SK-N-SH (cell line): ENCODE data around the gene DIP2A. TPM values are rescaled to one million over a fixed set of nuclear protein-coding genes. Genes with fewer than 3 reads are reported as not detected.

ENCODE experiments used
- CTCF ChIA-PET: fragments of 300-600, 350-600 bp; formaldehyde crosslinking; extraction: SDS; loops from one replicate; lab custom pipeline; 2021; lab: Yijun Ruan, JAX
- POLR2A ChIA-PET: fragments of 350-600 bp; sonication (Branson Sonifier 250); formaldehyde crosslinking; extraction: SDS; loops from one replicate; lab custom pipeline; 2020; ENCODE audit warnings: antibody characterized with exemption, inconsistent platforms; lab: Yijun Ruan, JAX
- DNase-seq: peaks from one replicate; pipeline ENCODE4 v3.0.0; 2012
- H2AFZ ChIP-seq: fragments of 200-600 bp; sonication (generic); 2 replicates; pipeline ENCODE4 v1.8.1; 2016; ENCODE audit warnings: antibody characterized with exemption, mild to moderate bottlenecking, low read depth
- H3F3A ChIP-seq: fragments of 200-600 bp; sonication (generic); replicated peaks from 2 replicates; pipeline ENCODE3; 2016; ENCODE audit warnings: antibody characterized with exemption, mild to moderate bottlenecking; ENCODE audit not compliant: insufficient read depth
- H3K27ac ChIP-seq, 2 experiments: fragments of 200-500 bp in 1 of 2; fragments of 200-600 bp in 1 of 2; sonication (Bioruptor generic) in 1 of 2; sonication (generic), shearing (Covaris generic) in 1 of 2; 2 replicates each; pipeline versions ENCODE4 v1.5.1 to v1.6.1; 2014 to 2016; ENCODE audit warnings: low read depth in 2 of 2, inconsistent platforms in 1 of 2, low read length in 1 of 2, mild to moderate bottlenecking in 1 of 2, mixed read lengths in 1 of 2
- H3K27me3 ChIP-seq: fragments of 200-600 bp; sonication (generic), shearing (Covaris generic); 2 replicates; pipeline ENCODE4 v1.6.1; 2016; ENCODE audit warnings: mixed run types; ENCODE audit not compliant: insufficient read depth
- H3K36me3 ChIP-seq, 2 experiments: fragments of 200-500 bp in 1 of 2; fragments of 200-600 bp in 1 of 2; sonication (Bioruptor generic) in 1 of 2; sonication (generic) in 1 of 2; replicated peaks in 1 of 2; 2 replicates each; pipeline versions ENCODE3 to v1.5.1; 2014 to 2016; ENCODE audit warnings: low read length in 1 of 2, mild to moderate bottlenecking in 1 of 2; ENCODE audit not compliant: insufficient read depth in 2 of 2, control insufficient read depth in 1 of 2
- H3K4me1 ChIP-seq, 2 experiments: fragments of 200-500 bp in 1 of 2; fragments of 200-600 bp in 1 of 2; sonication (Bioruptor generic) in 1 of 2; sonication (generic), shearing (Covaris generic) in 1 of 2; 2 replicates each; pipeline versions ENCODE4 v1.5.1 to v1.6.1; 2014 to 2016; ENCODE audit warnings: low read depth in 1 of 2, low read length in 1 of 2, mixed run types in 1 of 2; ENCODE audit not compliant: insufficient read depth in 2 of 2, control insufficient read depth in 1 of 2
- H3K4me2 ChIP-seq: fragments of 200-600 bp; sonication (generic), shearing (Covaris generic); 2 replicates; pipeline ENCODE4 v1.6.1; 2017; ENCODE audit warnings: mixed run types
- H3K4me3 ChIP-seq, 2 experiments: fragments of 200-500 bp in 1 of 2; fragments of 200-600 bp in 1 of 2; sonication (Bioruptor generic) in 1 of 2; sonication (generic), shearing (Covaris generic) in 1 of 2; 2 replicates each; pipeline versions ENCODE4 v1.5.1 to v1.8.1; 2014 to 2016; ENCODE audit warnings: low read depth in 2 of 2, inconsistent platforms in 1 of 2, low read length in 1 of 2, mild to moderate bottlenecking in 1 of 2, mixed read lengths in 1 of 2, moderate library complexity in 1 of 2
- H3K79me2 ChIP-seq: fragments of 200-600 bp; sonication (generic); 2 replicates; pipeline ENCODE4 v1.8.1; 2017; ENCODE audit warnings: mild to moderate bottlenecking; ENCODE audit not compliant: insufficient read depth
- H3K9ac ChIP-seq: fragments of 200-600 bp; sonication (generic); 2 replicates; pipeline ENCODE4 v1.6.1; 2017; ENCODE audit warnings: mixed run types
- H3K9me2 ChIP-seq: fragments of 200-600 bp; sonication (generic); 2 replicates; pipeline ENCODE4 v1.6.1; 2017; ENCODE audit warnings: mixed run types
- H3K9me3 ChIP-seq: fragments of 200-600 bp; sonication (generic); 2 replicates; pipeline ENCODE4 v1.6.1; 2017; ENCODE audit warnings: mixed run types, mild to moderate bottlenecking, moderate library complexity
- H4K20me1 ChIP-seq: fragments of 200-600 bp; sonication (generic); 2 replicates; pipeline ENCODE4 v1.6.1; 2017; ENCODE audit warnings: mild to moderate bottlenecking, mixed run types; ENCODE audit not compliant: insufficient read depth
- CHD2 ChIP-seq: fragments of 150-350 bp; IDR thresholded peaks from 2 replicates; pipeline ENCODE4 v1.6.1; 2018; ENCODE audit warnings: low read length; ENCODE audit not compliant: partially characterized antibody
- EP300 ChIP-seq, 2 experiments: IDR thresholded peaks; 2 replicates each; pipeline versions ENCODE4 v1.4.0 to v1.6.1; 2012; ENCODE audit warnings: borderline replicate concordance in 1 of 2, low read depth in 1 of 2, low read length in 1 of 2
- FOSL2 ChIP-seq: IDR thresholded peaks from 2 replicates; pipeline ENCODE4 v1.4.0; 2012; ENCODE audit warnings: low read depth, mild to moderate bottlenecking, moderate library complexity, borderline replicate concordance
- GABPA ChIP-seq: IDR thresholded peaks from 2 replicates; pipeline ENCODE4 v1.4.0; 2012; ENCODE audit warnings: low read depth, mild to moderate bottlenecking
- GATA2 ChIP-seq: sonication (generic); formaldehyde crosslinking; IDR thresholded peaks from 2 replicates; pipeline ENCODE4 v1.5.0; 2020; ENCODE audit warnings: mild to moderate bottlenecking, missing genetic modification reagents
- IRF3 ChIP-seq: fragments of 150-350 bp; IDR thresholded peaks from 2 replicates; pipeline ENCODE4 v1.6.1; 2016; ENCODE audit warnings: mild to moderate bottlenecking, low read depth, low read length
- JUND ChIP-seq: IDR thresholded peaks from 2 replicates; pipeline ENCODE4 v1.4.0; 2012
- MAX ChIP-seq: IDR thresholded peaks from 2 replicates; pipeline ENCODE4 v1.4.0; 2012; ENCODE audit warnings: low read depth
- MEF2A ChIP-seq: IDR thresholded peaks from 2 replicates; pipeline ENCODE4 v1.4.0; 2012; ENCODE audit warnings: low read depth, borderline replicate concordance
- MXI1 ChIP-seq: IDR thresholded peaks from 2 replicates; pipeline ENCODE4 v1.6.1; 2012; ENCODE audit warnings: mild to moderate bottlenecking, low read depth, low read length, improper control_type of control experiment
- POLR2AphosphoS5 ChIP-seq: IDR thresholded peaks from 2 replicates; pipeline ENCODE4 v1.6.1; 2012; ENCODE audit warnings: low read depth, low read length
- RAD21 ChIP-seq: IDR thresholded peaks from 2 replicates; pipeline ENCODE4 v1.6.1; 2012; ENCODE audit warnings: mild to moderate bottlenecking, low read length
- RXRA ChIP-seq: IDR thresholded peaks from 2 replicates; pipeline ENCODE4 v1.4.0; 2012; ENCODE audit warnings: low read depth, mild to moderate bottlenecking, borderline replicate concordance
- TAF1 ChIP-seq: IDR thresholded peaks from 2 replicates; pipeline ENCODE4 v1.6.1; 2012; ENCODE audit warnings: low read depth, mild to moderate bottlenecking, low read length, moderate library complexity, borderline replicate concordance
- TCF12 ChIP-seq: IDR thresholded peaks from 2 replicates; pipeline ENCODE4 v1.4.0; 2012
- WGBS: methylation state at CpG from one replicate; pipeline ENCODE4 v1.1.6; 2017; ENCODE audit warnings: low lambda C conversion rate; 5-methylcytosine and 5-hydroxymethylcytosine counted together
- polyA plus RNA-seq, 3 experiments: library from polyadenylated mRNA; depleted of rRNA; stranded (reverse); fragments of >200 nt; gene quantifications; 2 replicates each; pipeline ENCODE4 v1.2.3, GENCODE V29; 2012
- TF ChIP-seq, protein P1 (sequence below): fragments of 200-600 bp; sonication (generic); IDR thresholded peaks from 2 replicates; pipeline ENCODE4 v1.6.1; 2017; ENCODE audit warnings: antibody characterized with exemption, mild to moderate bottlenecking, moderate library complexity
- TF ChIP-seq, protein P2 (sequence below): IDR thresholded peaks from 2 replicates; pipeline ENCODE4; 2012
- TF ChIP-seq, protein P3 (sequence below): fragments of 150-350 bp; IDR thresholded peaks from 2 replicates; pipeline ENCODE4 v1.6.1; 2017; ENCODE audit warnings: antibody characterized with exemption, low read length, low read depth, borderline replicate concordance

Gene DIP2A
- polyA plus RNA-seq, 1 of the 3 experiments (the other 2 are of a cell fraction) = 26.9 TPM

DNA sequence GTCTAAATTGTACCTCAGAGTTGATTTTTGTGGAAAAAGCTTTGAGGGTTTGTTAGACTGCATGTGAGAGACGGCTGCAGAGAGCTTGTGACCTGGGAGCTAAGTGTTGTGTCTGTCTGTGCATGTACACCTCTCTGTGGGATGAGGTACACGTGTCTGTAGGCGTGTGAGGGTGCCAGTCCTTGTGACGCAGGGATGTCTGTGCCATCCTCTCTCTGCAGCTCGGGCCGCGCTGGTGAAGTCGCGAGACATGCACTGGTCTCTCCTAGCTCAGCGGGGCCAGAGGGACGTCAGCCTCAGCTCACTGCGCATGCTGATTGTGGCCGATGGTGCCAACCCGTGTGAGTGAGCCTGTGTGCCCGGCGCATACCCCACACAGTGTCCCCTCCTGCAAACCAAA, 79.6 kb downstream of the DIP2A start (continued):
- TF ChIP-seq MAX (no peak), MEF2A (no peak), IRF3 (no peak), GABPA (no peak)
- TF ChIP-seq, protein P1, sequence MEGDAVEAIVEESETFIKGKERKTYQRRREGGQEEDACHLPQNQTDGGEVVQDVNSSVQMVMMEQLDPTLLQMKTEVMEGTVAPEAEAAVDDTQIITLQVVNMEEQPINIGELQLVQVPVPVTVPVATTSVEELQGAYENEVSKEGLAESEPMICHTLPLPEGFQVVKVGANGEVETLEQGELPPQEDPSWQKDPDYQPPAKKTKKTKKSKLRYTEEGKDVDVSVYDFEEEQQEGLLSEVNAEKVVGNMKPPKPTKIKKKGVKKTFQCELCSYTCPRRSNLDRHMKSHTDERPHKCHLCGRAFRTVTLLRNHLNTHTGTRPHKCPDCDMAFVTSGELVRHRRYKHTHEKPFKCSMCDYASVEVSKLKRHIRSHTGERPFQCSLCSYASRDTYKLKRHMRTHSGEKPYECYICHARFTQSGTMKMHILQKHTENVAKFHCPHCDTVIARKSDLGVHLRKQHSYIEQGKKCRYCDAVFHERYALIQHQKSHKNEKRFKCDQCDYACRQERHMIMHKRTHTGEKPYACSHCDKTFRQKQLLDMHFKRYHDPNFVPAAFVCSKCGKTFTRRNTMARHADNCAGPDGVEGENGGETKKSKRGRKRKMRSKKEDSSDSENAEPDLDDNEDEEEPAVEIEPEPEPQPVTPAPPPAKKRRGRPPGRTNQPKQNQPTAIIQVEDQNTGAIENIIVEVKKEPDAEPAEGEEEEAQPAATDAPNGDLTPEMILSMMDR = no peak

- no peaks in the 10 kb centered on the region for H3K79me2 ChIP-seq
- no peak for TF ChIP-seq EP300 (IDR thresholded peaks at IDR 0.05; ENCODE audit: borderline replicate concordance in 1 of 2, low read depth in 1 of 2, low read length in 1 of 2)
- TF ChIP-seq, protein P2, sequence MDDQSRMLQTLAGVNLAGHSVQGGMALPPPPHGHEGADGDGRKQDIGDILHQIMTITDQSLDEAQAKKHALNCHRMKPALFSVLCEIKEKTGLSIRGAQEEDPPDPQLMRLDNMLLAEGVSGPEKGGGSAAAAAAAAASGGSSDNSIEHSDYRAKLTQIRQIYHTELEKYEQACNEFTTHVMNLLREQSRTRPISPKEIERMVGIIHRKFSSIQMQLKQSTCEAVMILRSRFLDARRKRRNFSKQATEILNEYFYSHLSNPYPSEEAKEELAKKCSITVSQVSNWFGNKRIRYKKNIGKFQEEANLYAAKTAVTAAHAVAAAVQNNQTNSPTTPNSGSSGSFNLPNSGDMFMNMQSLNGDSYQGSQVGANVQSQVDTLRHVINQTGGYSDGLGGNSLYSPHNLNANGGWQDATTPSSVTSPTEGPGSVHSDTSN = no peak
- no peak for TF ChIP-seq CHD2
- TF ChIP-seq TCF12 = no peak
- no peak for TF ChIP-seq TAF1
- TF ChIP-seq FOSL2 = no peak
- TF ChIP-seq JUND = no peak
- TF ChIP-seq MXI1 = no peak
- TF ChIP-seq, protein P1 = no peak
- no peak for TF ChIP-seq MEF2A
- TF ChIP-seq GATA2 (CRISPR knock-in tag) = no peak
- no peak for TF ChIP-seq POLR2AphosphoS5
- TF ChIP-seq RXRA = no peak
- TF ChIP-seq, protein P3, sequence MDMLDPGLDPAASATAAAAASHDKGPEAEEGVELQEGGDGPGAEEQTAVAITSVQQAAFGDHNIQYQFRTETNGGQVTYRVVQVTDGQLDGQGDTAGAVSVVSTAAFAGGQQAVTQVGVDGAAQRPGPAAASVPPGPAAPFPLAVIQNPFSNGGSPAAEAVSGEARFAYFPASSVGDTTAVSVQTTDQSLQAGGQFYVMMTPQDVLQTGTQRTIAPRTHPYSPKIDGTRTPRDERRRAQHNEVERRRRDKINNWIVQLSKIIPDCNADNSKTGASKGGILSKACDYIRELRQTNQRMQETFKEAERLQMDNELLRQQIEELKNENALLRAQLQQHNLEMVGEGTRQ = no peak
- TF ChIP-seq RAD21 = no peak
- H3K9ac ChIP-seq = no peak overlapping the region
- H3K9me3 ChIP-seq = no peaks in the 10 kb centered on the region
- H3F3A ChIP-seq = no peaks in the 10 kb centered on the region
- no peaks in the 10 kb centered on the region for H4K20me1 ChIP-seq
- H3K36me3 ChIP-seq = peaks cover 35 to 66% of the 10 kb centered on the region in 2 experiments
- 98% methylated on average over 11 of the region's 11 CpGs for WGBS
- H3K27ac ChIP-seq = no peak overlapping the region
- H3K9me2 ChIP-seq = no peaks in the 10 kb centered on the region
- H3K4me2 ChIP-seq = no peak overlapping the region
- no peak for DNase-seq
- no peak overlapping the region for H2AFZ ChIP-seq
- H3K4me3 ChIP-seq = no peak overlapping the region
- CTCF ChIA-PET = no interaction called here
- H3K27me3 ChIP-seq = no peaks in the 10 kb centered on the region
- POLR2A ChIA-PET = no interaction called here
- peaks cover 0 to 9% of the 10 kb centered on the region in 2 experiments; a peak in 1 of 4 replicates for H3K4me1 ChIP-seq
Observed at GRCh38 chr21:46538851-46539666, 80.4 kb downstream of the DIP2A start.
